Activated CD8-positive, alpha-beta T cell treated with anti-CD3 and anti-CD28 coated beads for 36 hours (primary cell): ENCODE results near the gene CACNG3. TPM values are rescaled to one million over a fixed set of nuclear protein-coding genes. Genes with fewer than 3 reads are reported as not detected.

Source experiments
- ATAC-seq: fragments of 200-7000 bp; cut with Tn5 transposase; one replicate; pipeline ENCODE4 v1.10.0; 2021; ENCODE audit warnings: mild to moderate bottlenecking, moderate library complexity
- CTCF ChIA-PET: fragments of 350-600 bp; sonication (Branson Sonifier 250); formaldehyde crosslinking; loops from one replicate; lab custom pipeline; 2021; ENCODE audit warnings: antibody characterized with exemption; lab: Charles Lee
- POLR2A ChIA-PET: fragments of 350-600 bp; sonication (Branson Sonifier 250); formaldehyde crosslinking; loops from one replicate; lab custom pipeline; 2021; ENCODE audit warnings: antibody characterized with exemption; lab: Charles Lee
- DNase-seq: peaks from one replicate; pipeline ENCODE4 v3.0.0-alpha.2; 2020
- H3K27ac Mint-ChIP-seq: one replicate; pipeline ENCODE4 v1.8.0; 2021; ENCODE audit warnings: mild to moderate bottlenecking, mixed read lengths
- H3K27me3 Mint-ChIP-seq: one replicate; pipeline ENCODE4 v1.8.0; 2021; ENCODE audit warnings: mixed read lengths
- H3K36me3 Mint-ChIP-seq: one replicate; pipeline ENCODE4 v1.8.0; 2021; ENCODE audit warnings: low read depth, mixed read lengths
- H3K4me1 Mint-ChIP-seq: one replicate; pipeline ENCODE4 v1.8.0; 2021; ENCODE audit warnings: low read depth, mixed read lengths
- H3K4me3 Mint-ChIP-seq: one replicate; pipeline ENCODE4 v1.8.0; 2021; ENCODE audit warnings: mild to moderate bottlenecking, moderate library complexity, mixed read lengths
- H3K9me3 Mint-ChIP-seq: one replicate; pipeline ENCODE4 v1.8.0; 2021; ENCODE audit warnings: mixed read lengths
- intact Hi-C: fragments of 100-400 bp; cut with micrococcal nuclease; formaldehyde crosslinking; loops from one replicate; pipeline ENCODE4 v1.10.0; 2022
- total RNA-seq, 2 experiments: library from RNA; stranded (reverse); gene quantifications; one replicate each; pipeline ENCODE4 v1.2.3, GENCODE V29; 2021
- TF ChIP-seq, protein P1 (sequence below): fragments of 200-600 bp; IDR thresholded peaks from one replicate; pipeline ENCODE4 v1.8.0; 2022; ENCODE audit warnings: antibody characterized with exemption, mild to moderate bottlenecking

Gene CACNG3
- total RNA-seq, 2 experiments from 2014 or later: not detected

DNA sequence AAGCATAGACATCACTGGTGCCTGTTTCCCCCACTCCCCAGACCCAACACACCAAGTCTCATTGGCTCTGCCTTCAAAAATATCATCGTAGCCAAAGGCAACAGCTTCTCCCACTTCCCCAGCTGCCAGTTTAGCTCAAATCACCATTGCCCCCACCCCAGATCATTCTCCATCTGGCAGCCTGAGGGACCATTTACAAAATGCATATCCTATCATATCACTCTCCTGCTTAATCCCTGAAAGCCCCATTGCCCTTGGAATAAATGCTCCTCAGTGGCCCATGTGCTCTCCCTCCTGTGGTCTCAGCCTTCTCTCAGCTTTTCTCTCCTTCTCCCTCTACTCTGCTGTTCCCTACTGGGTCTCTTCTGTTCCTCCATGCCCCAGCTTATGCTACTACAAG is 68.3 kb downstream of the CACNG3 start:
- H3K27ac Mint-ChIP-seq: no peak overlapping the region
- H3K27me3 Mint-ChIP-seq: peaks cover 9% of the 10 kb centered on the region
- CTCF ChIA-PET: no interaction called here
- DNase-seq (no peak), ATAC-seq (no peak)
- no peaks in the 10 kb centered on the region for H3K36me3 Mint-ChIP-seq
- H3K9me3 Mint-ChIP-seq: no peaks in the 10 kb centered on the region
- TF ChIP-seq, protein P1, sequence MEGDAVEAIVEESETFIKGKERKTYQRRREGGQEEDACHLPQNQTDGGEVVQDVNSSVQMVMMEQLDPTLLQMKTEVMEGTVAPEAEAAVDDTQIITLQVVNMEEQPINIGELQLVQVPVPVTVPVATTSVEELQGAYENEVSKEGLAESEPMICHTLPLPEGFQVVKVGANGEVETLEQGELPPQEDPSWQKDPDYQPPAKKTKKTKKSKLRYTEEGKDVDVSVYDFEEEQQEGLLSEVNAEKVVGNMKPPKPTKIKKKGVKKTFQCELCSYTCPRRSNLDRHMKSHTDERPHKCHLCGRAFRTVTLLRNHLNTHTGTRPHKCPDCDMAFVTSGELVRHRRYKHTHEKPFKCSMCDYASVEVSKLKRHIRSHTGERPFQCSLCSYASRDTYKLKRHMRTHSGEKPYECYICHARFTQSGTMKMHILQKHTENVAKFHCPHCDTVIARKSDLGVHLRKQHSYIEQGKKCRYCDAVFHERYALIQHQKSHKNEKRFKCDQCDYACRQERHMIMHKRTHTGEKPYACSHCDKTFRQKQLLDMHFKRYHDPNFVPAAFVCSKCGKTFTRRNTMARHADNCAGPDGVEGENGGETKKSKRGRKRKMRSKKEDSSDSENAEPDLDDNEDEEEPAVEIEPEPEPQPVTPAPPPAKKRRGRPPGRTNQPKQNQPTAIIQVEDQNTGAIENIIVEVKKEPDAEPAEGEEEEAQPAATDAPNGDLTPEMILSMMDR: no peak
- POLR2A ChIA-PET: no interaction called here
- H3K4me1 Mint-ChIP-seq: no peaks in the 10 kb centered on the region
- intact Hi-C loops: no loop called here
- no peak overlapping the region for H3K4me3 Mint-ChIP-seq

DNA sequence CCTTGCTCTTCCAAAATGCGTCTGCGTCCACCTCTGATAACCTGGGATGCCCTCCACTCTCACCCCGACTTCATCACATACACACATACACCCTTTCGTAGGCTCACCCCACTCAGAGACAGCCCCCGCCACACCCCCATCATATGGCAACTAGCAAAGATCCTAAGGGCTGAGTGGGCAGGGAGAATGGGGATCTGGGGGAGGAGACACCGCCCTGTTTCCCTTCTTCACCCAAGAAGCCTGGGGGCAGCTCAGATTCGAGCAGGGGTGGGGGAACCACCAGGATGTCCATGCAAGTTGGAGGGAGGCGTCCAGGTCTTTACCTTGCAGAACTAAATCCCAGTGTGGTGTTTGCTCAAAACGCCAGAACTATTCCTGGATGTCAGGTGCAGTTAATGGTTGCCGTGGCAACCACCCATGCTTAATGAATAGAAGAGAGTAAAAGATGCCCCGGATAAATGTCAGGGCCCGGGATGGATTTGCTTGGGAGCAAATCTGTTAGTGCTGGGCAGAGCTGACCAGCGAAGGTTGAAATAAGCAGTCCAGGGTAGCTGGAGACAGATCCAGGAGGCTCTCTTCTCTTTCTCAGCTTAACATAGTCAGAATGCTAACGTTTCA is 72.8 kb downstream of the CACNG3 start:
- no peak for ATAC-seq
- H3K36me3 Mint-ChIP-seq: no peaks in the 10 kb centered on the region
- ChIA-PET CTCF (no interaction called here), POLR2A (interaction anchor here (0.6 kb wide), 3 partner anchors 16 to 658 kb away, joined by 3 read pairs; no protein-coding TSS in a partner anchor)
- DNase-seq: no peak
- intact Hi-C loops: no loop called here
- H3K4me1 Mint-ChIP-seq: no peaks in the 10 kb centered on the region
- TF ChIP-seq, protein P1: no peak
- H3K27me3 Mint-ChIP-seq: peaks cover 9% of the 10 kb centered on the region
- H3K4me3 Mint-ChIP-seq: no peak overlapping the region
- H3K9me3 Mint-ChIP-seq: no peaks in the 10 kb centered on the region
- no peak overlapping the region for H3K27ac Mint-ChIP-seq

DNA sequence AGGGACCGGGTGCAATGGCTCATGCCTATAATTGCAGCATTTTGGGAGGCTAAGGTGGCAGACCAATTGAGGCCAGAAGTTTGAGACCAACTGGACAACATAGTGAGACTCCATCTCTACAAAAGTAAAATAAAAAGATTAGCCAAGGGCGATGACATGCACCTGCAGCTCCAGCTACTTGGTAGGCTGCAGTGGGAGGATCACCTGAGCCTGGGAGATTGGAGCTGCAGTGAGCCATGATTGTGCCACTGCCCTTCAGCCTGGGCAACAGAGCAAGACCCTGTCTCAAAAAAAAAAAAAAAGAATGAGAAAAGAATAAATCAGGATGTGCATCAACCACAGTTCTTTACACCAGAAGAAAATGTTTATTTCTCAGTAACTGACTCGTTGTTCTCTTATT is 76.0 kb downstream of the CACNG3 start:
- Mint-ChIP-seq H3K36me3 (no peaks in the 10 kb centered on the region), H3K4me3 (no peak overlapping the region), H3K27ac (no peak overlapping the region), H3K9me3 (peaks cover 3% of the 10 kb centered on the region), H3K27me3 (peaks cover 3% of the 10 kb centered on the region), H3K4me1 (no peaks in the 10 kb centered on the region)
- intact Hi-C loops: no loop called here
- ChIA-PET POLR2A (no interaction called here), CTCF (no interaction called here)
- ATAC-seq (no peak), DNase-seq (no peak)
- TF ChIP-seq, protein P1: no peak

DNA sequence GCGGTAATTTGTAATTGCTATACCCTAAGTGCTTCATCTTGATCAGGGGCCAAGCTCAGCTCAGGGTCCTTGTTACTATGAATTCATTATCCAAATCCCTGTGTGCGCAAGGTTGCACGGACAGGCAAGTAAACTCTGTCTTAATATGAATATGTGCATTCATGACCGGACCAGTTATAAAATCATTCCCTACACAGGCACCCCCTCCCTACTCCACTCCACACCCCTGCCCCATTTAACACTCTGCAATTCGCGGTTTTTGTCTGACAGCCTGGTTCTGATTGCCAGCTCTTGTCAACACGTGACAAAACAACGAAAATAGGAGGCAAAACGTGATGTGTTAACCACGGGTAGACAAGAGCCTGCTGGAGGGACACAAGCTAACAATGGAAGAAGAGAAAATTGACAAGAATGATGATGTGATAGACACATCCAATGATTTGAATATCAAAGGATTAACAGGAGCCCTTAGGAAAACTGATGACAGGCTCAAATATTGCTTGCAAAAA is 76.5 kb downstream of the CACNG3 start:
- H3K4me1 Mint-ChIP-seq: no peaks in the 10 kb centered on the region
- no peak overlapping the region for H3K27ac Mint-ChIP-seq
- H3K27me3 Mint-ChIP-seq: peaks cover 3% of the 10 kb centered on the region
- ATAC-seq (no peak), DNase-seq (no peak)
- ChIA-PET POLR2A (no interaction called here), CTCF (no interaction called here)
- intact Hi-C loops: no loop called here
- H3K9me3 Mint-ChIP-seq: peaks cover 3% of the 10 kb centered on the region
- H3K4me3 Mint-ChIP-seq: no peak overlapping the region
- H3K36me3 Mint-ChIP-seq: no peaks in the 10 kb centered on the region
- TF ChIP-seq, protein P1: no peak

DNA sequence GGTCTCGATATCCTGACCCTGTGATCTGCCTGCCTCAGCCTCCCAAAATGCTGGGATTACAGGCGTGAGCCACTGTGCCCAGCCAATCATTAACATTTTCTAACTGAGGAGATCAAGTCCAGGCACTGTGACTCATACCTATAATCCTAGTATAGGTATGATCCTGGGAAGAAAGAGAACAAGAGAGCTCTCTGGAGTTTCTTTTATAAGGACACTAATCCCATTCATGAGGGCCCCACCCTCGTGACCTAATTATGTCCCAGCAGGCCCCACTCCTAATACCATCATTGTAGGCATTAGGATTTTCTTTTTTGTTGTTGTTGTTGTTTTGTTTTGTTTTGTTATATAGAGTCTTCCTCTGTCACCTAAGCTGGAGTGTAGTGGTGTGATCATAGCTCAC is 80.4 kb downstream of the CACNG3 start:
- ATAC-seq (no peak), DNase-seq (no peak)
- Mint-ChIP-seq H3K27me3 (peaks cover 4% of the 10 kb centered on the region), H3K4me1 (no peaks in the 10 kb centered on the region), H3K9me3 (peaks cover 3% of the 10 kb centered on the region), H3K4me3 (no peak overlapping the region), H3K27ac (no peak overlapping the region), H3K36me3 (no peaks in the 10 kb centered on the region)
- intact Hi-C loops: no loop called here
- TF ChIP-seq, protein P1: no peak
- ChIA-PET CTCF (no interaction called here), POLR2A (interaction anchor here (0.6 kb wide), 1 partner anchor 500 kb away, joined by 3 read pairs; no protein-coding TSS in a partner anchor)
